ENCODE data around the gene PIEZO2.
"Not testable (repeated sequence)": the region's sequence is repeated elsewhere in the genome, so short reads cannot be mapped to it uniquely, and the experiment has no call there.

GRCh38 chr18:10642915-10643524 is 506.3 kb downstream of the PIEZO2 start:
- TF ChIP-seq, protein P1, sequence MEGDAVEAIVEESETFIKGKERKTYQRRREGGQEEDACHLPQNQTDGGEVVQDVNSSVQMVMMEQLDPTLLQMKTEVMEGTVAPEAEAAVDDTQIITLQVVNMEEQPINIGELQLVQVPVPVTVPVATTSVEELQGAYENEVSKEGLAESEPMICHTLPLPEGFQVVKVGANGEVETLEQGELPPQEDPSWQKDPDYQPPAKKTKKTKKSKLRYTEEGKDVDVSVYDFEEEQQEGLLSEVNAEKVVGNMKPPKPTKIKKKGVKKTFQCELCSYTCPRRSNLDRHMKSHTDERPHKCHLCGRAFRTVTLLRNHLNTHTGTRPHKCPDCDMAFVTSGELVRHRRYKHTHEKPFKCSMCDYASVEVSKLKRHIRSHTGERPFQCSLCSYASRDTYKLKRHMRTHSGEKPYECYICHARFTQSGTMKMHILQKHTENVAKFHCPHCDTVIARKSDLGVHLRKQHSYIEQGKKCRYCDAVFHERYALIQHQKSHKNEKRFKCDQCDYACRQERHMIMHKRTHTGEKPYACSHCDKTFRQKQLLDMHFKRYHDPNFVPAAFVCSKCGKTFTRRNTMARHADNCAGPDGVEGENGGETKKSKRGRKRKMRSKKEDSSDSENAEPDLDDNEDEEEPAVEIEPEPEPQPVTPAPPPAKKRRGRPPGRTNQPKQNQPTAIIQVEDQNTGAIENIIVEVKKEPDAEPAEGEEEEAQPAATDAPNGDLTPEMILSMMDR (IDR thresholded peaks at IDR 0.05; ENCODE audit: low read depth, low read length, poor library complexity, severe bottlenecking) = not testable (repeated sequence)
- TF ChIP-seq EZH2phosphoT487 (IDR thresholded peaks at IDR 0.05; ENCODE audit: borderline replicate concordance, low read length) = not testable (repeated sequence)

Data from DOHH2 (cell line).